ENCODE results near the gene DHX35. TPM values are rescaled to one million over a fixed set of nuclear protein-coding genes. Genes with fewer than 3 reads are reported as not detected.

DHX35 gene
- total and polyA plus RNA-seq, 2 experiments from 2014 or later: 8.3 to 25.9 TPM

DNA sequence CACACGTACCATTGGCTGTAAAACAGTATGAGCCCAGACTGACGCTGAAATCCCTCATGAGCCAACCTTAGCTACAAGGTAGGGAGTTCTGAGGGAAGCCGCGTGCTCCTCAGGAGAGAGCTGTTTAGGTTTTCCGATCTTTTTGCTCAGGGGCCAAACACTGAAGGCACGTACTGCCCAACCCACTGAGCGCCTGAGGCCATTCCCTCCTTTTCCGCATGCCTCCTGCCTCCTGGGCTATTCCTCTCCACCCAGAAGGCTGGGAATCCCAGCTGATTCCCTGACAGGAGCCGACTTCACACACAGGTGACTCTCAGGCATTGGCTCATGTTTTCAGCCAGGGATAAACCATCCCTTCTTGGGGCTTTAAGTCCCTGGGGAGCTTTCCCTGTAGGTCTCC lies 41.3 kb upstream of the DHX35 start:
- no peak overlapping the region for H3K4me3 ChIP-seq
- no peaks in the 10 kb centered on the region for H3K27me3 ChIP-seq (ENCODE audit: insufficient read depth)
- Mint-ChIP-seq H3K27me3 (ENCODE audit: insufficient read depth, low read depth, poor library complexity) (peaks cover 2% of the 10 kb centered on the region), H3K4me3 (no peak overlapping the region), H3K36me3 (ENCODE audit: low read depth) (no peaks in the 10 kb centered on the region; the same call in 2 of the 3 replicates), H3K27ac (no peak overlapping the region), H3K9me3 (no peaks in the 10 kb centered on the region), H3K4me1 (no peaks in the 10 kb centered on the region)
- no peaks in the 10 kb centered on the region for H3F3A ChIP-seq (replicated peaks; ENCODE audit: low read depth)
- no peak overlapping the region for H2AFZ ChIP-seq
- TF ChIP-seq ZNF331 (CRISPR knock-in tag; IDR thresholded peaks at IDR 0.05; ENCODE audit: low read depth) (no peak), CREB1 (CRISPR knock-in tag; IDR thresholded peaks at IDR 0.05; ENCODE audit: low read depth) (no peak), NANOG (IDR thresholded peaks at IDR 0.05; ENCODE audit: borderline replicate concordance) (no peak), ZNF114 (CRISPR knock-in tag; IDR thresholded peaks at IDR 0.05) (no peak), EZH2phosphoT487 (IDR thresholded peaks at IDR 0.05; ENCODE audit: unreplicated experiment) (no peak), CTCF (conservative IDR thresholded peaks at IDR 0.05; ENCODE audit: low read depth in 2 of 2) (no peak), JUNB (IDR thresholded peaks at IDR 0.05; ENCODE audit: unreplicated experiment) (no peak), EZH2 (IDR thresholded peaks at IDR 0.05; ENCODE audit: low read depth, unreplicated experiment) (no peak), POLR2AphosphoS5 (IDR thresholded peaks at IDR 0.05; ENCODE audit: low read depth) (no peak), STAT1 (IDR thresholded peaks at IDR 0.05; ENCODE audit: unreplicated experiment) (no peak)
- TF ChIP-seq, protein P1, sequence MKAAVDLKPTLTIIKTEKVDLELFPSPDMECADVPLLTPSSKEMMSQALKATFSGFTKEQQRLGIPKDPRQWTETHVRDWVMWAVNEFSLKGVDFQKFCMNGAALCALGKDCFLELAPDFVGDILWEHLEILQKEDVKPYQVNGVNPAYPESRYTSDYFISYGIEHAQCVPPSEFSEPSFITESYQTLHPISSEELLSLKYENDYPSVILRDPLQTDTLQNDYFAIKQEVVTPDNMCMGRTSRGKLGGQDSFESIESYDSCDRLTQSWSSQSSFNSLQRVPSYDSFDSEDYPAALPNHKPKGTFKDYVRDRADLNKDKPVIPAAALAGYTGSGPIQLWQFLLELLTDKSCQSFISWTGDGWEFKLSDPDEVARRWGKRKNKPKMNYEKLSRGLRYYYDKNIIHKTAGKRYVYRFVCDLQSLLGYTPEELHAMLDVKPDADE (IDR thresholded peaks at IDR 0.05): no peak
- TF ChIP-seq, protein P2, sequence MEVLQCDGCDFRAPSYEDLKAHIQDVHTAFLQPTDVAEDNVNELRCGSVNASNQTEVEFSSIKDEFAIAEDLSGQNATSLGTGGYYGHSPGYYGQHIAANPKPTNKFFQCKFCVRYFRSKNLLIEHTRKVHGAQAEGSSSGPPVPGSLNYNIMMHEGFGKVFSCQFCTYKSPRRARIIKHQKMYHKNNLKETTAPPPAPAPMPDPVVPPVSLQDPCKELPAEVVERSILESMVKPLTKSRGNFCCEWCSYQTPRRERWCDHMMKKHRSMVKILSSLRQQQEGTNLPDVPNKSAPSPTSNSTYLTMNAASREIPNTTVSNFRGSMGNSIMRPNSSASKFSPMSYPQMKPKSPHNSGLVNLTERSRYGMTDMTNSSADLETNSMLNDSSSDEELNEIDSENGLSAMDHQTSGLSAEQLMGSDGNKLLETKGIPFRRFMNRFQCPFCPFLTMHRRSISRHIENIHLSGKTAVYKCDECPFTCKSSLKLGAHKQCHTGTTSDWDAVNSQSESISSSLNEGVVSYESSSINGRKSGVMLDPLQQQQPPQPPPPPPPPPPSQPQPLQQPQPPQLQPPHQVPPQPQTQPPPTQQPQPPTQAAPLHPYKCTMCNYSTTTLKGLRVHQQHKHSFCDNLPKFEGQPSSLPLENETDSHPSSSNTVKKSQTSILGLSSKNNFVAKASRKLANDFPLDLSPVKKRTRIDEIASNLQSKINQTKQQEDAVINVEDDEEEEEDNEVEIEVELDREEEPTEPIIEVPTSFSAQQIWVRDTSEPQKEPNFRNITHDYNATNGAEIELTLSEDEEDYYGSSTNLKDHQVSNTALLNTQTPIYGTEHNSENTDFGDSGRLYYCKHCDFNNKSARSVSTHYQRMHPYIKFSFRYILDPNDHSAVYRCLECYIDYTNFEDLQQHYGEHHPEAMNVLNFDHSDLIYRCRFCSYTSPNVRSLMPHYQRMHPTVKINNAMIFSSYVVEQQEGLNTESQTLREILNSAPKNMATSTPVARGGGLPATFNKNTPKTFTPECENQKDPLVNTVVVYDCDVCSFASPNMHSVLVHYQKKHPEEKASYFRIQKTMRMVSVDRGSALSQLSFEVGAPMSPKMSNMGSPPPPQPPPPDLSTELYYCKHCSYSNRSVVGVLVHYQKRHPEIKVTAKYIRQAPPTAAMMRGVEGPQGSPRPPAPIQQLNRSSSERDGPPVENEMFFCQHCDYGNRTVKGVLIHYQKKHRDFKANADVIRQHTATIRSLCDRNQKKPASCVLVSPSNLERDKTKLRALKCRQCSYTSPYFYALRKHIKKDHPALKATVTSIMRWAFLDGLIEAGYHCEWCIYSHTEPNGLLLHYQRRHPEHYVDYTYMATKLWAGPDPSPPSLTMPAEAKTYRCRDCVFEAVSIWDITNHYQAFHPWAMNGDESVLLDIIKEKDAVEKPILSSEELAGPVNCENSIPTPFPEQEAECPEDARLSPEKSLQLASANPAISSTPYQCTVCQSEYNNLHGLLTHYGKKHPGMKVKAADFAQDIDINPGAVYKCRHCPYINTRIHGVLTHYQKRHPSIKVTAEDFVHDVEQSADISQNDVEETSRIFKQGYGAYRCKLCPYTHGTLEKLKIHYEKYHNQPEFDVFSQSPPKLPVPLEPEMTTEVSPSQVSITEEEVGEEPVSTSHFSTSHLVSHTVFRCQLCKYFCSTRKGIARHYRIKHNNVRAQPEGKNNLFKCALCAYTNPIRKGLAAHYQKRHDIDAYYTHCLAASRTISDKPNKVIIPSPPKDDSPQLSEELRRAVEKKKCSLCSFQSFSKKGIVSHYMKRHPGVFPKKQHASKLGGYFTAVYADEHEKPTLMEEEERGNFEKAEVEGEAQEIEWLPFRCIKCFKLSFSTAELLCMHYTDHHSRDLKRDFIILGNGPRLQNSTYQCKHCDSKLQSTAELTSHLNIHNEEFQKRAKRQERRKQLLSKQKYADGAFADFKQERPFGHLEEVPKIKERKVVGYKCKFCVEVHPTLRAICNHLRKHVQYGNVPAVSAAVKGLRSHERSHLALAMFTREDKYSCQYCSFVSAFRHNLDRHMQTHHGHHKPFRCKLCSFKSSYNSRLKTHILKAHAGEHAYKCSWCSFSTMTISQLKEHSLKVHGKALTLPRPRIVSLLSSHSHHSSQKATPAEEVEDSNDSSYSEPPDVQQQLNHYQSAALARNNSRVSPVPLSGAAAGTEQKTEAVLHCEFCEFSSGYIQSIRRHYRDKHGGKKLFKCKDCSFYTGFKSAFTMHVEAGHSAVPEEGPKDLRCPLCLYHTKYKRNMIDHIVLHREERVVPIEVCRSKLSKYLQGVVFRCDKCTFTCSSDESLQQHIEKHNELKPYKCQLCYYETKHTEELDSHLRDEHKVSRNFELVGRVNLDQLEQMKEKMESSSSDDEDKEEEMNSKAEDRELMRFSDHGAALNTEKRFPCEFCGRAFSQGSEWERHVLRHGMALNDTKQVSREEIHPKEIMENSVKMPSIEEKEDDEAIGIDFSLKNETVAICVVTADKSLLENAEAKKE (CRISPR knock-in tag; IDR thresholded peaks at IDR 0.05): no peak
- TF ChIP-seq, protein P3, sequence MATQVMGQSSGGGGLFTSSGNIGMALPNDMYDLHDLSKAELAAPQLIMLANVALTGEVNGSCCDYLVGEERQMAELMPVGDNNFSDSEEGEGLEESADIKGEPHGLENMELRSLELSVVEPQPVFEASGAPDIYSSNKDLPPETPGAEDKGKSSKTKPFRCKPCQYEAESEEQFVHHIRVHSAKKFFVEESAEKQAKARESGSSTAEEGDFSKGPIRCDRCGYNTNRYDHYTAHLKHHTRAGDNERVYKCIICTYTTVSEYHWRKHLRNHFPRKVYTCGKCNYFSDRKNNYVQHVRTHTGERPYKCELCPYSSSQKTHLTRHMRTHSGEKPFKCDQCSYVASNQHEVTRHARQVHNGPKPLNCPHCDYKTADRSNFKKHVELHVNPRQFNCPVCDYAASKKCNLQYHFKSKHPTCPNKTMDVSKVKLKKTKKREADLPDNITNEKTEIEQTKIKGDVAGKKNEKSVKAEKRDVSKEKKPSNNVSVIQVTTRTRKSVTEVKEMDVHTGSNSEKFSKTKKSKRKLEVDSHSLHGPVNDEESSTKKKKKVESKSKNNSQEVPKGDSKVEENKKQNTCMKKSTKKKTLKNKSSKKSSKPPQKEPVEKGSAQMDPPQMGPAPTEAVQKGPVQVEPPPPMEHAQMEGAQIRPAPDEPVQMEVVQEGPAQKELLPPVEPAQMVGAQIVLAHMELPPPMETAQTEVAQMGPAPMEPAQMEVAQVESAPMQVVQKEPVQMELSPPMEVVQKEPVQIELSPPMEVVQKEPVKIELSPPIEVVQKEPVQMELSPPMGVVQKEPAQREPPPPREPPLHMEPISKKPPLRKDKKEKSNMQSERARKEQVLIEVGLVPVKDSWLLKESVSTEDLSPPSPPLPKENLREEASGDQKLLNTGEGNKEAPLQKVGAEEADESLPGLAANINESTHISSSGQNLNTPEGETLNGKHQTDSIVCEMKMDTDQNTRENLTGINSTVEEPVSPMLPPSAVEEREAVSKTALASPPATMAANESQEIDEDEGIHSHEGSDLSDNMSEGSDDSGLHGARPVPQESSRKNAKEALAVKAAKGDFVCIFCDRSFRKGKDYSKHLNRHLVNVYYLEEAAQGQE (IDR thresholded peaks at IDR 0.05; ENCODE audit: unreplicated experiment): no peak
- no peaks in the 10 kb centered on the region; the same call in 1 of the 2 replicates for H4K20me1 ChIP-seq (replicated peaks; ENCODE audit: insufficient read depth)
- no peak overlapping the region for H3K27ac ChIP-seq (ENCODE audit: low read depth)
- no peaks in the 10 kb centered on the region for H3K36me3 ChIP-seq (ENCODE audit: insufficient read depth)
- DNase-seq (ENCODE audit: low spot score): no peak
- no peak for ATAC-seq
- no peaks in the 10 kb centered on the region for H3K9me2 ChIP-seq (ENCODE audit: insufficient read depth)
- no peaks in the 10 kb centered on the region for H3K4me1 ChIP-seq (ENCODE audit: insufficient read depth)
- H3K4me2 ChIP-seq: no peak overlapping the region
- no peaks in the 10 kb centered on the region for H3K79me2 ChIP-seq (replicated peaks; ENCODE audit: insufficient read depth)
